HG02943 (cell line): ENCODE data around the gene SLC25A4.

Experiments
- ATAC-seq: cut with Tn5 transposase; IDR thresholded peaks from one replicate; pipeline ENCODE4 v1.9.1; 2021; ENCODE audit warnings: mild to moderate bottlenecking, low read depth, moderate library complexity; ENCODE audit not compliant: unreplicated experiment

SLC25A4 gene

GRCh38 chr4:185119927-185120630 lies 23.0 kb upstream of the SLC25A4 start:
- ATAC-seq, result no peak

- ATAC-seq, result no peak
Observed at GRCh38 chr4:185120631-185120946, 22.5 kb upstream of the SLC25A4 start.

- no peak for ATAC-seq
Observed at GRCh38 chr4:185122681-185123345, 20.3 kb upstream of the SLC25A4 start.

GRCh38 chr4:185124006-185124405 lies 19.1 kb upstream of the SLC25A4 start:
- ATAC-seq, result no peak

GRCh38 chr4:185127021-185127925 lies 15.8 kb upstream of the SLC25A4 start:
- no peak for ATAC-seq

- no peak for ATAC-seq
Observed at GRCh38 chr4:185128272-185129119, 14.6 kb upstream of the SLC25A4 start.

- ATAC-seq, result no peak
Observed at GRCh38 chr4:185134307-185134869, 8.7 kb upstream of the SLC25A4 start.

GRCh38 chr4:185137233-185137925 lies 5.7 kb upstream of the SLC25A4 start:
- no peak for ATAC-seq

GRCh38 chr4:185138161-185138560 lies 4.9 kb upstream of the SLC25A4 start:
- ATAC-seq, result no peak

- ATAC-seq, result no peak
Observed at GRCh38 chr4:185139736-185140135, 3.3 kb upstream of the SLC25A4 start.

- no peak for ATAC-seq
Observed at GRCh38 chr4:185141777-185142176, 1.3 kb upstream of the SLC25A4 start.

- ATAC-seq, result no peak
Observed at GRCh38 chr4:185142564-185142911, 528 bp upstream of the SLC25A4 start.

- ATAC-seq, result peak; percentile 23
Observed at GRCh38 chr4:185143601-185143969, 519 bp downstream of the SLC25A4 start.

- ATAC-seq, result no peak
Observed at GRCh38 chr4:185144601-185145240, 1.7 kb downstream of the SLC25A4 start.

- no peak for ATAC-seq
Observed at GRCh38 chr4:185145572-185145971, 2.5 kb downstream of the SLC25A4 start.

GRCh38 chr4:185149392-185149791 lies 6.3 kb downstream of the SLC25A4 start:
- no peak for ATAC-seq

- ATAC-seq, result no peak
Observed at GRCh38 chr4:185151296-185151695, 8.2 kb downstream of the SLC25A4 start.

- ATAC-seq, result peak; percentile 79
Observed at GRCh38 chr4:185165605-185166063, 22.6 kb downstream of the SLC25A4 start.

- ATAC-seq, result no peak
Observed at GRCh38 chr4:185167234-185167633, 24.2 kb downstream of the SLC25A4 start.
